HFFc6 (cell line): ENCODE data around the gene CNIH3. TPM values are rescaled to one million over a fixed set of nuclear protein-coding genes. Genes with fewer than 3 reads are reported as not detected.
A peak's percentile ranks its signal among the peaks of the same experiment; 100 is the strongest.

Source experiments
- DNase-seq: peaks from one replicate; pipeline ENCODE4 v3.0.0-alpha.2; 2018
- H3K27ac Mint-ChIP-seq: 2 replicates; pipeline ENCODE4 v1.8.0; 2020; ENCODE audit warnings: mild to moderate bottlenecking, mixed read lengths
- H3K27me3 Mint-ChIP-seq: 2 replicates; pipeline ENCODE4 v1.8.0; 2021; ENCODE audit warnings: mild to moderate bottlenecking, moderate library complexity, mixed read lengths; ENCODE audit not compliant: insufficient read depth
- H3K36me3 Mint-ChIP-seq: 2 replicates; pipeline ENCODE4 v1.8.0; 2021; ENCODE audit warnings: low read depth, mixed read lengths
- H3K4me1 Mint-ChIP-seq: 2 replicates; pipeline ENCODE4 v1.8.0; 2020; ENCODE audit warnings: low read depth, mixed read lengths
- H3K4me3 Mint-ChIP-seq: 2 replicates; pipeline ENCODE4 v1.8.0; 2020; ENCODE audit warnings: mild to moderate bottlenecking, moderate library complexity, mixed read lengths
- H3K9me3 Mint-ChIP-seq: 2 replicates; pipeline ENCODE4 v1.8.0; 2020; ENCODE audit warnings: mild to moderate bottlenecking, mixed read lengths
- CTCF ChIP-seq: fragments of 200-600 bp; sonication (generic); IDR thresholded peaks from 2 replicates; pipeline ENCODE4 v1.5.0; 2021; ENCODE audit warnings: antibody characterized with exemption, mild to moderate bottlenecking
- total RNA-seq, 6 experiments: library from RNA; stranded (reverse); fragmentation: NEBNext Ultra II Directional; extraction: Animal tissue kit (Norgen Biotek cat#: 25700); gene quantifications; 2 replicates in 1 of 6; 3 replicates in 5 of 6; pipeline ENCODE4 v1.2.3, GENCODE V29; 2021

CNIH3 gene
- total RNA-seq, 6 experiments from 2014 or later, result 18.6 to 32.3 (median 30.5) TPM

- peaks cover 6% of the 10 kb centered on the region; the same call in 1 of the 2 replicates for H3K9me3 Mint-ChIP-seq
- peak overlapping the region; percentile 91 for H3K27ac Mint-ChIP-seq
- 0 out of 2 replicates have a peak, but pooled peaks have one; percentile 18 for TF ChIP-seq CTCF
- H3K36me3 Mint-ChIP-seq, result peaks cover 47% of the 10 kb centered on the region
- H3K4me1 Mint-ChIP-seq, result peaks cover 52% of the 10 kb centered on the region
- no peak for DNase-seq
- peaks cover 3% of the 10 kb centered on the region for H3K27me3 Mint-ChIP-seq
- H3K4me3 Mint-ChIP-seq, result peak overlapping the region; percentile 99
These were observed 1.6 kb downstream of the CNIH3 start for GRCh38 chr1:224617410-224618355.

- Mint-ChIP-seq H3K27ac (peak overlapping the region; percentile 36), H3K9me3 (peaks cover 6% of the 10 kb centered on the region; the same call in 1 of the 2 replicates), H3K27me3 (peaks cover 3% of the 10 kb centered on the region), H3K36me3 (peaks cover 49% of the 10 kb centered on the region), H3K4me3 (peak overlapping the region; percentile 99), H3K4me1 (peaks cover 68% of the 10 kb centered on the region)
- no peak for DNase-seq
- no peak for TF ChIP-seq CTCF
These were observed 3.1 kb downstream of the CNIH3 start for GRCh38 chr1:224619209-224619608.

- Mint-ChIP-seq H3K4me1 (peaks cover 74% of the 10 kb centered on the region), H3K27me3 (peaks cover 3% of the 10 kb centered on the region), H3K27ac (no peak overlapping the region), H3K9me3 (peaks cover 6% of the 10 kb centered on the region; the same call in 1 of the 2 replicates), H3K36me3 (peaks cover 58% of the 10 kb centered on the region), H3K4me3 (peak overlapping the region; percentile 99)
- TF ChIP-seq CTCF, result no peak
- DNase-seq, result no peak
These were observed 4.0 kb downstream of the CNIH3 start for GRCh38 chr1:224620105-224620504.

- Mint-ChIP-seq H3K27ac (peak overlapping the region; percentile 97), H3K4me3 (peak overlapping the region; percentile 72; the same call in 1 of the 2 replicates), H3K4me1 (peaks cover 86% of the 10 kb centered on the region), H3K36me3 (peaks cover 72% of the 10 kb centered on the region), H3K9me3 (peaks cover 6% of the 10 kb centered on the region; the same call in 1 of the 2 replicates), H3K27me3 (peaks cover 3% of the 10 kb centered on the region)
- no peak for DNase-seq
- TF ChIP-seq CTCF, result no peak
These were observed 5.9 kb downstream of the CNIH3 start for GRCh38 chr1:224621813-224622682.

- H3K27me3 Mint-ChIP-seq, result no peaks in the 10 kb centered on the region; the same call in 1 of the 2 replicates
- no peak for DNase-seq
- peaks cover 6% of the 10 kb centered on the region; the same call in 1 of the 2 replicates for H3K9me3 Mint-ChIP-seq
- peaks cover 68% of the 10 kb centered on the region for H3K36me3 Mint-ChIP-seq
- H3K4me3 Mint-ChIP-seq, result peak overlapping the region; percentile 72
- no peak for TF ChIP-seq CTCF
- peaks cover 87% of the 10 kb centered on the region for H3K4me1 Mint-ChIP-seq
- peak overlapping the region; percentile 97 for H3K27ac Mint-ChIP-seq
These were observed 6.7 kb downstream of the CNIH3 start for GRCh38 chr1:224622831-224623230.
